RKO (cell line): ENCODE results near the gene ATP9B.

Source experiments
- DNase-seq: peaks from one replicate; pipeline ENCODE4 v3.0.0-alpha.2; 2016; ENCODE audit warnings: low spot score

The ATP9B gene

DNA sequence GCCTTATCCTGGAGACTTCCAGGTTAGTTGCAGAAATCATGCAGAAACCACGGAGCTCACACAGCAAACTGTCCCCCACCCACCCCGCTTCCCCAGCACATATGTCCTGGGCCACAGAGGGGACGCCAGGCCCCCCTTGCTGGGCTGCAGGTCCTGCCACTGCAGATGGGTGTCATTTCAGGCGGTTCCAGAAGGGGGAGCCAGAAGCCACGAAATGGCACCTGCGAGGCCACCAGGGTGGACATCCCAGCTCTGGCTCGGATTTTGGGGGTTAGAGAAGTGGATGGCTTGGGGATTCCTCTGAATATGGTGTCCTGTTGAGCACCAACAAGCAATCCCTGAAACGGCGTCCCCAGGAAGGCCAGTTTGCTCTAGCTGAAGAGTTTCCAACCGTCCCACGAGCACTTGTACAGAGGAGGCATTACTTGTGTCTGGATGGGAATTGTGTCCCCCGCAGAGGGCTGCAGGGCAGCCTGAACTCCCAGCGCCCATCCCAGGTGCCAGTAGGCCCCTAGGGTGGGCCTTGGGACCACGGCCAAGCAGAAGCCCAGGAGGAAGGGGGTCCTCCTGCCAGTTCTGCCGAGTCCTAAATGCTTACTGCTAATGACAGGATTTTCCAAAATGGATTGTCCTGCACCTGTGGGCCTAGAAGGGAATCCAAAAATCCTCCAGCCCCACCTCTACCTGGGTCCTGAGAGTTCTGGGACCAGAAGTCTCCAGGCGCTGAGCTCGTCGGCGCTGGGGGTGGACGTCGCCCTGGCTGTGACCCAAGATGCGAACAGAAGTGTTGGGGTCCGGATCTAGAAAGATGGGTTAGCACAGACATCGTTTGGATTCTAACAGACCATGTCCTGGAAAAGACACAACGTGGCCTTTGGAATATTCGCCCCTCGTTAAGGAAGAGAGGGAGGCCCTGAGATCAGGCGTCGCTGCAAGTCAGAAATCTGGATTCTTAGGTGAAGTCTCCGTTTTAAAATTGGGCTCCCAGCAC is 311.9 kb downstream of the ATP9B start:
- DNase-seq, result peak; percentile 21

DNA sequence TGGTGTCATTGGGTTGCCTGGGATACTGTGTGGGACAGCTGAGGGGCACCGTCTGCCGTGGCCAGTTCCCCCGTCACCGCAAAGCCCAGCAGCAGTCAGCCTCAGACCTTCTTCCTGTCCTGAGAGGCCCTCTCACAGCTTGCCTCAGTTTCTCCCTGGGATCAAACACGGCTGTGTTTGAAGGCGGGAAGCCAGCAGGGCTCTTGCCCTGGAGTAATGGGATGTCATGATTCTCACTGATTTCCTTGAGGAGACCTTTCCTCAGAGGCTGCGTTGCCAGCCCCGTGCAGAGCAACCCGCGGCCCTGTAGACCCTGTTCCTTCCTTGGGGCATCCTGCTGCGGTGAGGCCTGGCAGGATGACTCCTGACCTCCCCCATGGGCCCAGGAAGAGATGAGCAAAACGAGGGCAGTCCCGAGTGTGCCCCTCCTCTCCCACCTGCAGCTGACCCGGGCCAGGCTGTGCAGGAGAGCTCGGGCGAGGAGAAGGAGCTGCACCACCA is 312.7 kb downstream of the ATP9B start:
- no peak for DNase-seq

DNA sequence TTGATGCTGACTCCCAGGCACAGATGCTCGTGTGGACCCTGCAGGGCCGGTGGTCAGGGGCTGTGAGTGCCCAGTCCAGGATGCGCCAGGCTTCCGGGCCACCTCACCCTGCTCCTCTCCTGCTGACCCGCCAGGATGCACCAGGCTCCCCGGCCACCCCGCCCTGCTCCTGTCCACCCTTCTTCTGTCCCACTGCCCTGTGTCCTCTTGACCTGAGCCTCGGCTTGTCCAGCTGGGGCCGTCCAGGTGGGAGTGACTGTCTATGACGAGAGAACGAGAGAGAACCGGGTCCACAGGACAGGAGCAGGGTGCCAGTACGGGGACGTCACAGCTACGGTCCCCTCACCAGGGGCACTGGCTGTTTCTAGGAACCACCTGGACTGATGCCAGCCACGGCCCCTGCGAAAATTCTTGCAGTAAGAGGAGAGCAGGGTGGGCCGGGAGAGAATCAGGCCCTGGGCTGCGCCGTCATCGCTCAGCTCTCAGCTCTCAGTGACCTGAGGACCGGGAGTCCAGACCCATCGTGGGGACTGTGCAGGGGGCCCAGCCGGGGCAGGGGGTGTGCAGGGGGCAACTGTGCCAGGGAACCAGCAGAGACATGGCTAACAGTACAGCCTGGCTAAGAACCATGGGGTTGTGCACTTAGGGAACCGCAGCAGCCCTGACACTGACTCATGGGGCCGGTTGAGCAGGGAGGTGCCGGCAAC is 313.6 kb downstream of the ATP9B start:
- DNase-seq, result no peak

DNA sequence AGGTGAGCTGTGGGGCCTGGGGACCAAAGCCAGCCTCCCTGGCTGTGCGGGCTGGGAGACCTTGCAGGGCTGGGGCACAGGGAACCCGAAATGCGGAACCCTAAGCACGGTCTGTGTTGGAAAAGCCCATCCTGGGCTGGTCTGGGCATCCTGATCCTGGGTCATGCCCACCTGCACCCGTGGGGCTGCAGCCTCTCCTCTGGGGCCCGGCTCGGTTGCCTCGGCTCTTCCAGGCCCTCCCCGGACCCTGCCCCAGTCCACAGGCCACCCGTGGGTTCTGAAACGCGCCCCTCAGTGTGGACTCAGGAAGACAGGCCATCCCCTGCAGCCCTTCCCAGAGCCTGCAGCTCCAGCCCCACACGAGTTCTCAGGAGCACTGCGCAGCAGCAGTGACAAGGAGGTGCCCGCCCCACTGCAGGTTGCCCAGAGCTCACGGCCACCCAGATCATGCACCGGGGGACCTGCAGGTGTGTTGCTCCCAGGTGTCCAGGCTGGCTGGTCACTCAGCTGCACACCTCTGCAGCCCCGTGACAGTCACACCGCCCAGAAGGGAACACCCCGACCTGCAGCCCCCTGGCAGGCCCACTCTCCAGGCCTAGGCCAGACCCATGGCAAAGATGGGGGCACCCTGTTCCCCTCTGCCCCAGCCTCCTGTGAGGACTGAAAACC is 314.3 kb downstream of the ATP9B start:
- no peak for DNase-seq

DNA sequence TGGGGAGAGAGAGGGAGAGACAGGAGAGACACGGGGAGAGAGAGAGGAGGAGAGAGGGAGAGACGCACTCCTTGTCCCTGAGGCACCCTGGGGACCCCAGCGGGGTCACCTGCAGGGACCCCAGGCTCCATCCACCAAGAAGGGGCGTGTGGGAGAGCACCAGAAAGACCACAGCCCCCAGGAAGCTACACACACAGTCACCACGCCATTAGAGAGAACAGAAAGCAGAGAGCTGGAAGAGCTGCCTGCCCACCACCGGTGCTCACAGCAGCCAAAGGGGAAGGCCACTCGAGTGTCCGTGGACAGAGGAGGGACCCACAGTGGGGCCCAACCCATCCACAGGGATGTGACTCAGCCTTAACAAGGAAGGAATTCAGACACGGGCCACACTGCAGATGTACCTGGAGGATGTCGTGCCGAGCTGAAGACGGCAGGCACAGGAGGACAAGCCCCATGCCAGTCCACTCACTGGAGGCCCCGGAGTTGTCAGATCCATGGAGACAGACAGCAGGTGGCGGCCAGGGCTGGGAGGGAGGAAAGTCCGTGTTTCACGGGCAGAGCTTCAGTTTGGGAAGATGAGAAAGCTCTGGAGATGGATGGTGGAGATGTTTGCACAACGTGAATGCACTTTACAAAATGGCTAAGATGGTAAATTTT is 315.1 kb downstream of the ATP9B start:
- DNase-seq, result no peak

DNA sequence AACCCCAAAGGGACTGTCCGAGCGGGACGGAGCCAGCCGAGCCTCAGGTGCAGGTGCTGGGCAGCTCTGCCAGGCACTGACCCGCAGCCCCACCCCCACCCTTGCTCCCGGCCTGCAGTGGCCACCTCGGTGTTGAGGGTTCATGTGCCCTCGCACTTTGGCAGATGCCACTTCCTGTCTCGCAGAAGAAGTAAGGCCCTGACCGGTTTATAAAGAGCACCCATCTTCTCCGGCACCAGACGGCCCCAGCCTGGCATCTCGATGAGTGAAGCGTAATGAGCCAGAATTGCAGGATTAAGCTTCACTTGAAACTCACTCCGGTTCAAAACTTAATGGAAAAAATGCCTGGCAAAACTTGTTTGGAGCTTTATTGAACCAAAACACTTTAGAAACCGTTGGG is 315.6 kb downstream of the ATP9B start:
- DNase-seq, result no peak

DNA sequence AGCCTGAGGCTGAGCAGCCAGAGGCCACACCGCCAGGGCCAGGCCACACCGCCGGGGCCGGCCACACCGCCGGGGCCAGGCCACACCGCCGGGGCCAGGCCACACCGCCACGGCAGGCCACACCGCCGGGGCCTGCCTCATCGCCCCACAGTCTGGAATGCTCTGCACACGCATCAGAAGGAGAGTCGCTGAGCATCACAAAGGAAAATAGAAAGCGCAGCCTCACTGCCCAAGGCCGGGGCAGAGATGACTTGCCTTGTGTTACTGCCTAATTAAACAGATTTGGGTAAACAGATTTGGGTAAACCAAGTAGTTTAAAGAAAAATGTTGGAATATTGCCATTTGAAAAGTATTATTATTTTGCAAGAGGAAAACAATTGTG is 316.1 kb downstream of the ATP9B start:
- DNase-seq, result no peak

DNA sequence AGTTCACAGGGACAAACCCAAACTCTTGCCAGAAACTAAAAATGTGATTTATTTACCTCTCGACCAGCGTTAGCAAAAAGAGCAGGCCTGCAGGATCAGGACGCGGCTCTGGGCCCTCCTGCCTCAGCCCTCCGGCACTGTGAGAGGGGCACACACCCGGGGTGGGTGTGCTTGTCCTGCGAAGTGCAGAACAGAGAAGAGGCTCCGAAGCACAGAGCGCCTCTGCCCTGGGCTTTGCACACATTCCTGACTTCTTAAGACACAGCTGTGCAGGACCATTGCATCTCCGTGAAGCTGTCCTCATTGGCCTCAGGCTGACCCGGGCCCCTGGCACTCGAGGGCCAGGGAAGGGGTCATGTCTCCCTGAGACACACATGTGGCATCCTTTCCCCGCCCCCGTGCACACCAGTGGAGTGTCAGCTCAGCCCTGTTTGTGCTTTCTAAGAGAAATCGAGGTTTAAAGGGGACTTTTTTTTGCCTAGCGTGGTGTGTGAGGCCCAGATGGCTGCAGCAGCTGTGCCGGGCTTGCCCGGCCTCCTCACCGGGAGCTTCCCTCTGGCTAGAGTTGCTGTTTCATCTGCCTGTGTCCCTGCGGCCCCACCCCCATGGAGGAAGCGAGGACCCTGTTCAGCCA is 316.6 kb downstream of the ATP9B start:
- no peak for DNase-seq

DNA sequence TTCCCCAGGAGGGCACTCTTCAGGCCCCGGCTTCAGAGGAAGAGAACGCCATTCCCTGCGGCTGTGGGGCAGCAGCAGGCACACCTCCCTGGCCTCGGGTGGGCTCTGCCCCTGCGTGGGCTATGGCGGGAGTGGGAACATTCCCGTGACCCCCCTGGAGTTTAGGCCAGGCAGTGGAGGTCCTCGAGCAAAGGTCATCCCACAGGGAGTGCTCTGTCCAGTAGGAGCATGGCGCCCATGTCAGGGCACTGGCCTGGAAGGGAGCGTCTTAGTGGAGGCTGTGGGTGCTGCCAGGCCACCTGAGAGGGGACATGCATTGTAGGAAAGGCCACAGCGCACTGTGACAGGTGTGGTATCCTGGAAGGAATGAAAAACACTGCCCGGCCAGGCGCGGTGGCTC is 317.4 kb downstream of the ATP9B start:
- DNase-seq, result no peak

DNA sequence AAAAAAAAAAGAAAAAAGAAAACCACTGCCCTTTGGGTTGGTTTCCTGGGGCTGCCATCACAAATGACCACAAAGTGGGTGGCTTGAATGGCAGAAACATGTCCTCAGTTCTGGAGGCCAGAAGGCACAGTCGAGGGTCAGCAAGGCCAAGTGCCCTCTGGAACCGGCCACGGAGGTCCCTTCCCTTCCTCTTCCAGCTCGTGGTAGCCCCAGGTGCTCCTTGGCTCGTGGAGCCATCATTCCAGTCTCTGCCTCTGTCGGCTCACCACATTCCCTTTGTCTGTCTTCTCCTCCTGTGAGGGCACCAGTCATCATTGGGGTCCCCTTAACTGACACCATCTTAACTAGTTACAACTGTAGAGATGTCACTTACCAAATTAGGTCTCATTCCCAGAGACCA is 318.0 kb downstream of the ATP9B start:
- no peak for DNase-seq

DNA sequence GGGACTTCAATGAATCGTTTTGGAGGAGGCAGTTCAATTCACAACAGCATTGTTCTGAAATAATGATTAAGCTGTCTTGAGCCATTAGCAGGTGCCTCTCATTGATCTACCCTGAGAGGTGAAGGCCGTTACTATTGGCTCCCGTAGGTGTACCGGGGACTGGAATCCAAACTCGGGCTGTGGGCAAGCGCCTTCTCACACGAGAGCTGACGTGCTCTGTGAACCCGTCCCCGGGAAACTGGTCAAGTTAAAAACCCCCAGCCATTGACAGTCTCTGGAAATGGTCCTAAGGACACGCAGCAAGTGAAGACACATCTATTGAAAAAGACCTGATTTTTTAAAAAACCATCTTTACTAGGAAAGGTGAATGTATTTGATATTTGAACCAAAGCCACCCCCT is 318.4 kb downstream of the ATP9B start:
- no peak for DNase-seq

DNA sequence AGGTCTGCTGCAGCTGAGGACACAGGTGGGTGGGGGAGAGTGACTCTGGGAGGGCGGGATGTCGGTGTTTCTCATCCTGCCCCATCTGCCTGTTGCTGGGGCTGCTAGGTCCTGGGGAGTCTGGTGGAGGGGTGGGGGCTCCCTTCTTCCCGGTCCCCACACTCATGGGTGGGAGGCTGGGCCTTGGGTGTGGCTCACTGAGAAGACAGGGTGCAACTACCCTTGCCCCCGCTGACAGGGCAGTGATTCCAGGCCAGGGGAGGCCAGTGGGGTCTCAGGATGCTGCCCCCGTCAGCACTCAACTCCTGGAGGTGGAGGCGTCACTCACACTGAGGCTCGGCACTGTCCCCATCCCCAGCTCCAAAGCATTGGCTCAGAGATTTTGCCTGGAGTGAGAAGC is 318.8 kb downstream of the ATP9B start:
- DNase-seq, result no peak

DNA sequence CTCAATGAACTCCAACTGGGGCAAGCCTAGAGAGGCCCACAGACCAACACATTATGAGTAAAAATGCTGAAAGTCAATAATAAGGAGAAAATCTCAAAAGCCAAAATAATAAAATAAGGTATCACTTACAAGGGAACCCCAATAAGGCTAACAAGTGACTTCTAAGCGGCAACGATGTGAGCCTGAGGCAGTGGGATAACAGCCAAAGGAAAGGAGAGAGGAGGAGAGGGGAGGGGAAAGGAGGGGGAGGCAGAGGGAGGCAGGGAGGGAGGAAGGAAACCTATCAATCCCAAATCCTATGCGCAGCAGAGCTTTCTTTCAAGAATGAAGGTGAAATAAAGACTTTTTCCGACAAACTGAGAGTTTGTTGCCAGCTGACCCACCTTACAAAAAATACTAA is 320.5 kb downstream of the ATP9B start:
- DNase-seq, result no peak

DNA sequence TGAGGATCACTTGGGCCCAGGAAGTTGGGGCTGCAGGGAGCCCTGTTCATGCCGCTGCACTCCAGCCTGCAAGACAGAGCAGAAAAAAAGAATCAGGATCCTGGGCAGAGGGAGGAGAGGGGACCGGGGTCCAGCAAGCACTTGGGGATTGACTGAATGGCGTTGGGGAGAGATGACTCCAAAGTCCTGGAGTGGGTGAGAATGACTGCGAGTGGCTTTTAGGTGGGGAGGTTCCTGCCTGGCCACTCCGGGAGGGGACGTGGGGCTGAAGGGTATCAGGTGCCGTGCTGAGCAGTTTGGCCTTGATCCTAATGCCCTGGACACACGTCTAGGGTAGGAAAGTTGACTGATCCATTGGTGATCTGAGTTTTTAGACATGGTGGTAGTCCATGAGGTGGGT is 323.0 kb downstream of the ATP9B start:
- DNase-seq, result no peak

DNA sequence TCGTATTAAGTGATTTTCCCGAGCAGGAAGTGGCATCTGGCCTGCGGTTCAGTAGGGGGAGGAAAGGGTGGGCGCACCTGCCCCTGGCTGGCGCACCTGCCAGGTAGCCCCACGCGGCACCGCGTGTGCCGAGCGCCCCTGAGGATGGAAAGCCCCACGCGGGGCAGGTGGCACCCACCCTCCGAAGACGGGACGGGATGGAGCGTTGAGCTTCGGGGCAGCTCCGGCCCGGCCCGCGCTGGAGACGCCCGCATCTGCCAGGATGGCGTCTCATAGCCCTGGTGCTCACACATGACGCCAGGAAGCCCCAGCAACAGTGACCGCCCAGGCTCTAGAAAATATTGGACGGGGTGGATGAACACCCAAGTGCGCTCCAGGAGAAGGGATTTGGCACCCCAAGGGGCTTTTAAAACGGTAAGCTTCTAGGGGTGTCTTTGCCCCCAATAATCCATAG is 324.0 kb downstream of the ATP9B start:
- DNase-seq, result no peak

DNA sequence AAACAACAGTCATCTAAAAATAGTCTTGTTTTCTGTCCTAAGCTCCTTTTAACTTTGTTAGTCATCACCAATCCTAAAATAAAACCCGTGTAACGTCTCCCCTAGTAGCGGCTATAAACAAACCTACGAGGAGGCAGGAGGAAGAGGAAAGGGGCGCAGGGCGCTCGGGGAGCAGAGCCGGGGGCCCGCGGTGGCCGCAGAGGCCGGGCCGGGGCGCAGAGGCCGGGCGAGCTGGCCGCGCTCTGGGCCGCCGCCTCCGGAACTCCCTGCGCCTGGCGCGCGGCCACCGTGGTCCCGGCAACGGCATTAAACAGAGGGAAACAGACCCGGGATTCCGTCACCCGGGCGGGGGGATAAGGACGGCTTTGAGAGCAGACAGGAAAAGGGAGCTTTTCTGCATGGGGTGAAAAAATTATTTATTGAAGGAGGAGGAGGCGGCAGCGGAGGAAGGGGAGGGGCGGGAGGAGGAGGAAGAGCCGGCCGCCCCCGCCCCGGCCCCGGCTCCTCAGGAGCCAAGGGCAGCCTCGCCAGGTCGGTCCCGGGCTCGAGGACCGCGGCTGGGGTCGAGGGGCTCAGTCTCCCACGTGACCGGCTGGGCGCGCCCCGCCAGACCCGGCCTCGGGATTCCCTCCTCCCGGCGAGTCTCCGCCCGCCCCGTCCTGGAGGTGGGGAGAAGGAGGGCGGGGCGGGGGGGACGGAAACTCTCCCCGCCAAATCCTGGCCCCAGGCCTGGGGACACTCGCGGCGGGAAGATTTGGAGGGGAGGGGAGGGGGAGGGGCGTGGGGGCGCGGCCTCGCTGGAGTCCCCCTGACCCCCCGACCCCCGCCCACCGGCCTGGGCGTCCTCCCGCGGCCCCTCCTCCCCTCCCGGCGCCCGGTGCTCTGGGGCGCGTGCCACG is 324.7 kb downstream of the ATP9B start:
- DNase-seq, result peak; percentile 87

DNA sequence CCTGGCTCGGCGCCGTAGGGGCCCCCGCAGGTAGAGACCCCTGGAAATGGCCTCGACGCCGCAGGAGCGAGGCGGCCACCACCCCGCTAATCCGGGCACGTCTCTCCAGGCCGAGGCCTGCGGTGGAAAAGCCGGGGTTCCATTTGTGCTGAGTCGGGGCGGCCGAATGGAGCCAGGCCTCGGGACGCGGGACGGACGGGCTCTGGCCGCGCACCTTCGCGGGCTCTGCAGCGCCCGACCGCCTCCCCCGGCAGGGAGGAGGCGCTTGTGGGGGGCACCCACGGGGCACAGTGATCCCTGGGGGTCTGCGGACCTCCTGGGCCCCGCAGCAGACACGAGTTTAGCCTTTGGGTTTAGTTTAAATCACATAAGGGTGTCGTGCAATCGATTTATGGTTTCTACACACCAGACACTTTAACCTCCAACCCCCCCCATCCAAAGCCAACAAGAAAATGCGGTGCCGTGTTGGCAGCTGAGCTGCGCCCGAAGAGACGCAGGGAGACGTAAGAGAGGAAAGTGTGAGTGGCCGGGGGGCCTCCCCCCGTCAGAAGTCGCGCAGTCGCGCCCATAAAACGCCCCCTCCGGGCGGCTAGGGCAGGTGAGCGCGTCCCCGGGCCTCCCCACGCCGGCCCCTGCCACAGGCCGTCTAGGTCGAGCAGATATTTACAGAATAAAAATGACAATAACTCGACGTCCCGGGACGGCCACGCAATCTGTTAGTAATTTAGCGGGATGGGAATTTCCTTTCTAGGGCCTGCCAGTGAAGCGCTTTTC is 325.5 kb downstream of the ATP9B start:
- peak; percentile 78 for DNase-seq

DNA sequence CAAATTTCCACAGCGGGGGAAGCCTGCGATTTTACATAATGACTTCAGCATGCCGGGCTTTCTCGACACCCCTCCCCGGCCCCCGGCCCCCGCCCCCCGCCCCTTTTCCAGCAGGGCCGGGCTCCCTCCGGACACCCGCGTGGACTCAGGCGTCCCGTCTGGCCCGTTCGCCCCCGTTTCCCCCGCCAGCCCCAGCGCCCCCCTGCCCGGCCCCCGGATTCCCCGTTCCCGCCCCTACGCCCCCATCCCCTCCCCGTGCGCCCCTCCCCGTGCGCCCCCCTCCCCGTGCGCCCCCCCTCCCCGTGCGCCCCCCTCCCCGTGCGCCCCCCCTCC is 326.1 kb downstream of the ATP9B start:
- DNase-seq, result no peak

DNA sequence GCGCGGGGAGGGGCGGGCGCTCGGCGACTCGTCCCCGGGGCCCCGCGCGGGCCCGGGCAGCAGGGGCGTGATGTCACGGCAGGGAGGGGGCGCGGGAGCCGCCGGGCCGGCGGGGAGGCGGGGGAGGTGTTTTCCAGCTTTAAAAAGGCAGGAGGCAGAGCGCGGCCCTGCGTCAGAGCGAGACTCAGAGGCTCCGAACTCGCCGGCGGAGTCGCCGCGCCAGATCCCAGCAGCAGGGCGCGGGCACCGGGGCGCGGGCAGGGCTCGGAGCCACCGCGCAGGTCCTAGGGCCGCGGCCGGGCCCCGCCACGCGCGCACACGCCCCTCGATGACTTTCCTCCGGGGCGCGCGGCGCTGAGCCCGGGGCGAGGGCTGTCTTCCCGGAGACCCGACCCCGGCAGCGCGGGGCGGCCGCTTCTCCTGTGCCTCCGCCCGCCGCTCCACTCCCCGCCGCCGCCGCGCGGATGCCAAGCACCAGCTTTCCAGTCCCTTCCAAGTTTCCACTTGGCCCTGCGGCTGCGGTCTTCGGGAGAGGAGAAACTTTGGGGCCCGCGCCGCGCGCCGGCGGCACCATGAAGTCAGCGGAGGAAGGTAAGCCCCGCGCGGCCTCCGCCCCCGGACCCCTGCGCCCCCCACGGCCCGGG is 326.7 kb downstream of the ATP9B start, which contains the start of gene NFATC1:
NFATC1 (plus strand) TSS at position 170 of the 644 bp plus-strand sequence; CDS start at position 465, 295 bp downstream.
- DNase-seq, result peak; percentile 82
